GM23338 (cell line): ENCODE measurements around the gene HECTD2. TPM values are rescaled to one million over a fixed set of nuclear protein-coding genes. Genes with fewer than 3 reads are reported as not detected.

Source experiments
- ATAC-seq: fragments of 200-7000 bp; cut with Tn5 transposase; 3 replicates; pipeline ENCODE4 v1.9.1; 2020
- DNase-seq: peaks from one replicate; pipeline ENCODE4 v3.0.0-alpha.2; 2015; ENCODE audit warnings: low spot score
- H2AFZ ChIP-seq: fragments of 200-600 bp; sonication (generic); 2 replicates; pipeline ENCODE4 v1.8.0; 2016; ENCODE audit warnings: antibody characterized with exemption, mild to moderate bottlenecking, moderate library complexity
- H3F3A ChIP-seq: fragments of 200-600 bp; sonication (generic); replicated peaks from 2 replicates; pipeline ENCODE4 v1.8.0; 2017; ENCODE audit warnings: antibody characterized with exemption, mixed run types, low read depth
- H3K27ac ChIP-seq: fragments of 200-600 bp; sonication (generic); 2 replicates; pipeline ENCODE4 v1.6.1; 2016; ENCODE audit warnings: low read depth
- H3K27me3 ChIP-seq: fragments of 200-600 bp; sonication (generic); 2 replicates; pipeline ENCODE4 v1.8.0; 2016; ENCODE audit warnings: mild to moderate bottlenecking, mixed run types, moderate library complexity; ENCODE audit not compliant: insufficient read depth
- H3K36me3 ChIP-seq: fragments of 200-600 bp; sonication (generic); 2 replicates; pipeline ENCODE4 v1.8.0; 2016; ENCODE audit warnings: mild to moderate bottlenecking; ENCODE audit not compliant: insufficient read depth
- H3K4me1 ChIP-seq: fragments of 200-600 bp; sonication (generic); 2 replicates; pipeline ENCODE4 v1.8.0; 2016; ENCODE audit warnings: mild to moderate bottlenecking, moderate library complexity; ENCODE audit not compliant: insufficient read depth
- H3K4me2 ChIP-seq: fragments of 200-600 bp; sonication (generic); 2 replicates; pipeline ENCODE4 v1.7.1; 2017; ENCODE audit warnings: mixed run types
- H3K4me3 ChIP-seq: fragments of 200-600 bp; sonication (generic); 2 replicates; pipeline ENCODE4 v1.6.1; 2016; ENCODE audit warnings: mixed run types
- H3K79me2 ChIP-seq: fragments of 200-600 bp; sonication (generic); replicated peaks from 2 replicates; pipeline ENCODE4 v1.8.0; 2017; ENCODE audit warnings: mild to moderate bottlenecking; ENCODE audit not compliant: insufficient read depth
- H3K9me2 ChIP-seq: fragments of 200-600 bp; sonication (generic); 2 replicates; pipeline ENCODE4 v1.8.0; 2017; ENCODE audit not compliant: insufficient read depth
- H4K20me1 ChIP-seq: fragments of 200-600 bp; sonication (generic); replicated peaks from 2 replicates; pipeline ENCODE4 v1.8.0; 2017; ENCODE audit warnings: mild to moderate bottlenecking; ENCODE audit not compliant: insufficient read depth
- H3K27ac Mint-ChIP-seq: 2 replicates; pipeline ENCODE4 v1.8.0; 2020; ENCODE audit warnings: inconsistent platforms, mild to moderate bottlenecking, moderate library complexity, mixed read lengths
- H3K27me3 Mint-ChIP-seq: 3 replicates; pipeline ENCODE4 v1.8.0; 2022; ENCODE audit warnings: low read depth, mild to moderate bottlenecking, moderate library complexity, mixed read lengths, inconsistent platforms; ENCODE audit not compliant: insufficient read depth, poor library complexity
- H3K36me3 Mint-ChIP-seq: 3 replicates; pipeline ENCODE4 v1.8.0; 2021; ENCODE audit warnings: low read depth, mild to moderate bottlenecking, inconsistent platforms, moderate library complexity, mixed read lengths
- H3K4me1 Mint-ChIP-seq: 3 replicates; pipeline ENCODE4 v1.8.0; 2020; ENCODE audit warnings: mild to moderate bottlenecking, inconsistent platforms, mixed read lengths
- H3K4me3 Mint-ChIP-seq: 3 replicates; pipeline ENCODE4 v1.8.0; 2021; ENCODE audit warnings: moderate library complexity, mild to moderate bottlenecking, inconsistent platforms, mixed read lengths
- H3K9me3 Mint-ChIP-seq: 3 replicates; pipeline ENCODE4 v1.8.0; 2020; ENCODE audit warnings: moderate library complexity, mild to moderate bottlenecking, inconsistent platforms, mixed read lengths
- CREB1 ChIP-seq: fragments of 250-450 bp; sonication (Bioruptor Pico); IDR thresholded peaks from 2 replicates; pipeline ENCODE4 v1.5.0; 2020; ENCODE audit warnings: low read depth, mild to moderate bottlenecking, moderate library complexity
- ETS1 ChIP-seq: IDR thresholded peaks from 2 replicates; pipeline ENCODE4 v1.6.1; 2016; ENCODE audit warnings: antibody characterized with exemption
- EZH2phosphoT487 ChIP-seq: fragments of 200-600 bp; sonication (generic); IDR thresholded peaks from one replicate; pipeline ENCODE4 v1.8.1; 2018; ENCODE audit warnings: antibody characterized with exemption; ENCODE audit not compliant: unreplicated experiment
- NANOG ChIP-seq: IDR thresholded peaks from 2 replicates; pipeline ENCODE4 v1.6.1; 2016; ENCODE audit warnings: antibody characterized with exemption, borderline replicate concordance
- REST ChIP-seq: IDR thresholded peaks from one replicate; pipeline ENCODE4 v1.6.1; 2018; ENCODE audit warnings: antibody characterized with exemption; ENCODE audit not compliant: unreplicated experiment
- ZNF114 ChIP-seq: fragments of 250-450 bp; sonication (Bioruptor Pico); IDR thresholded peaks from 2 replicates; pipeline ENCODE4 v1.5.0; 2020; ENCODE audit warnings: mild to moderate bottlenecking, moderate library complexity
- ZNF331 ChIP-seq: fragments of 250-450 bp; sonication (Bioruptor Pico); IDR thresholded peaks from 2 replicates; pipeline ENCODE4 v1.5.0; 2020; ENCODE audit warnings: low read depth, mild to moderate bottlenecking, moderate library complexity
- polyA plus RNA-seq: library from polyadenylated mRNA; unstranded; fragments of >200 nt; fragmentation: Nextera tagmentation; extraction: Ambion mirVana; gene quantifications from 2 replicates; pipeline ENCODE4 v1.2.1, GENCODE V29; 2016
- total RNA-seq: library from RNA; depleted of rRNA; stranded (reverse); fragments of >200 nt; shearing (Covaris generic); gene quantifications from 2 replicates; pipeline ENCODE4 v1.2.3, GENCODE V29; 2014
- TF ChIP-seq, protein P1 (sequence below), 2 experiments: fragments of 200-600 bp in 1 of 2; sonication (generic) in 1 of 2; conservative IDR thresholded peaks; 2 replicates each; pipeline versions ENCODE4 v1.5.1 to v1.6.1; 2016 to 2017; ENCODE audit warnings: antibody characterized with exemption in 2 of 2, low read depth in 2 of 2, mild to moderate bottlenecking in 2 of 2, moderate library complexity in 1 of 2

Gene HECTD2
- total and polyA plus RNA-seq, 2 experiments from 2014 or later: 8.5 to 14.4 TPM

GRCh38 chr10:91493313-91493712 is 83.2 kb downstream of the HECTD2 start:
- Histone ChIP-seq H2AFZ (no peak overlapping the region), H4K20me1 (no peaks in the 10 kb centered on the region), H3K79me2 (no peaks in the 10 kb centered on the region), H3K4me2 (no peak overlapping the region), H3F3A (no peaks in the 10 kb centered on the region), H3K27ac (no peak overlapping the region), H3K9me2 (no peaks in the 10 kb centered on the region), H3K27me3 (no peaks in the 10 kb centered on the region), H3K4me3 (no peak overlapping the region), H3K36me3 (no peaks in the 10 kb centered on the region), H3K4me1 (no peaks in the 10 kb centered on the region)
- TF ChIP-seq, protein P1, sequence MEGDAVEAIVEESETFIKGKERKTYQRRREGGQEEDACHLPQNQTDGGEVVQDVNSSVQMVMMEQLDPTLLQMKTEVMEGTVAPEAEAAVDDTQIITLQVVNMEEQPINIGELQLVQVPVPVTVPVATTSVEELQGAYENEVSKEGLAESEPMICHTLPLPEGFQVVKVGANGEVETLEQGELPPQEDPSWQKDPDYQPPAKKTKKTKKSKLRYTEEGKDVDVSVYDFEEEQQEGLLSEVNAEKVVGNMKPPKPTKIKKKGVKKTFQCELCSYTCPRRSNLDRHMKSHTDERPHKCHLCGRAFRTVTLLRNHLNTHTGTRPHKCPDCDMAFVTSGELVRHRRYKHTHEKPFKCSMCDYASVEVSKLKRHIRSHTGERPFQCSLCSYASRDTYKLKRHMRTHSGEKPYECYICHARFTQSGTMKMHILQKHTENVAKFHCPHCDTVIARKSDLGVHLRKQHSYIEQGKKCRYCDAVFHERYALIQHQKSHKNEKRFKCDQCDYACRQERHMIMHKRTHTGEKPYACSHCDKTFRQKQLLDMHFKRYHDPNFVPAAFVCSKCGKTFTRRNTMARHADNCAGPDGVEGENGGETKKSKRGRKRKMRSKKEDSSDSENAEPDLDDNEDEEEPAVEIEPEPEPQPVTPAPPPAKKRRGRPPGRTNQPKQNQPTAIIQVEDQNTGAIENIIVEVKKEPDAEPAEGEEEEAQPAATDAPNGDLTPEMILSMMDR (conservative IDR thresholded peaks at IDR 0.05; ENCODE audit: low read depth in 2 of 2): peak in 1 of 2 experiments; percentile 65; a peak in 3 of 4 replicates
- no peak for TF ChIP-seq EZH2phosphoT487
- DNase-seq: peak; percentile 66
- no peak overlapping the region for H3K4me3 Mint-ChIP-seq
- peaks cover 4% of the 10 kb centered on the region; the same call in 2 of the 3 replicates for H3K4me1 Mint-ChIP-seq
- H3K36me3 Mint-ChIP-seq: no peaks in the 10 kb centered on the region
- no peaks in the 10 kb centered on the region for H3K27me3 Mint-ChIP-seq
- H3K9me3 Mint-ChIP-seq: no peaks in the 10 kb centered on the region
- no peak for ATAC-seq
- H3K27ac Mint-ChIP-seq: no peak overlapping the region

- Histone ChIP-seq H3K36me3 (no peaks in the 10 kb centered on the region), H3K79me2 (no peaks in the 10 kb centered on the region), H3K9me2 (no peaks in the 10 kb centered on the region), H3K27ac (no peak overlapping the region), H3K4me1 (no peaks in the 10 kb centered on the region), H3F3A (no peaks in the 10 kb centered on the region), H4K20me1 (no peaks in the 10 kb centered on the region), H3K4me2 (no peak overlapping the region), H2AFZ (no peak overlapping the region), H3K27me3 (no peaks in the 10 kb centered on the region), H3K4me3 (no peak overlapping the region)
- DNase-seq (no peak), ATAC-seq (no peak)
- H3K4me1 Mint-ChIP-seq: peaks cover 4% of the 10 kb centered on the region; the same call in 2 of the 3 replicates
- H3K27ac Mint-ChIP-seq: no peak overlapping the region
- H3K36me3 Mint-ChIP-seq: no peaks in the 10 kb centered on the region
- H3K9me3 Mint-ChIP-seq: no peaks in the 10 kb centered on the region
- no peaks in the 10 kb centered on the region for H3K27me3 Mint-ChIP-seq
- no peak overlapping the region for H3K4me3 Mint-ChIP-seq
- TF ChIP-seq ZNF331 (CRISPR knock-in tag) (no peak), EZH2phosphoT487 (no peak), ZNF114 (CRISPR knock-in tag) (no peak), NANOG (no peak), REST (no peak), ETS1 (no peak), CREB1 (CRISPR knock-in tag) (no peak)
- TF ChIP-seq, protein P1 (conservative IDR thresholded peaks at IDR 0.05; ENCODE audit: low read depth in 2 of 2): no peak
Observed at GRCh38 chr10:91495402-91495801, 85.3 kb downstream of the HECTD2 start.
